ENCODE data around the gene PRKCI. TPM values are rescaled to one million over a fixed set of nuclear protein-coding genes. Genes with fewer than 3 reads are reported as not detected.

Gene PRKCI
- total RNA-seq, 1 experiment from 2014 or later, result 25.2 TPM

DNA sequence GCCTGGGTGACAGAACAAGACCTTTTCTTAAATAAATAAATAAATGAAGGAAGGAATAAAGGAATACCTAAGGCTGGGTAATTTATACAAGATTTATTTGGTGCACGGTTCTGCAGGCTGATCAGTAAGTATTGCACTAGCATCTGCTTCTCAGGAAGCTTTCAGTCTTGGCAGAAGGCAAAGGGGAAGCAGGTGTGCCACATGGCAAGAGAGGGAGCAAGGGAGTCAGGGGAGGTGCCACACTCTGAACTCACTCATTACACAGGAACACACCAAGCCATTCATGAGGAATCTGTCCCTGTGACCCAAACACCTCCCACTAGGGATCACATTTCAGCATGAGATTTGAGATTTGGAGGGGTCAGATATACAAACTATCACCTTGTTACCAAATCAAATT, 56.4 kb downstream of the PRKCI start:
- H3K36me3 ChIP-seq (ENCODE audit: control insufficient read depth in 1 of 2, insufficient read depth in 2 of 2, low read length in 2 of 2), result peaks cover 3 to 4% of the 10 kb centered on the region in 2 experiments

DNA sequence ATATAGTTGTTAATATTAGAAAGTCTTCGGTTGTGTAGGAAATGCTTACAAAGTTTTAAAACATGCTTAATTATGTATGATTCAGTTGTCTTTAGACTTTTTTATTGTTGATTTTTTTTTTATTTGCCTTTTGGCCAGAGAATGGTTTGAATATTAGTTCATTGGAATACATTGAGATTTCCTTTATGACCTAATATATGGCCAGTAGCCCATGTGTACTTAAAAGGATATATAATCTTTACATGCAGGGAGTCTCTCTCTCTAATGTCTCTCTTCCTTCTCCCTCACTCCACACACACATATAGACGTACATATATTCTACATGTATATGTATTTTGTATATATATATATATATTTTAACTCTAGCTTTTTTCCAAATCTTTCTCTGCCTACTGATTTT, 68.0 kb downstream of the PRKCI start:
- Histone ChIP-seq H3K4me1 (ENCODE audit: control insufficient read depth in 1 of 2, insufficient read depth in 2 of 2, low read length in 2 of 2) (no peaks in the 10 kb centered on the region), H3K9ac (ENCODE audit: low read length) (no peak overlapping the region), H3K36me3 (ENCODE audit: control insufficient read depth in 1 of 2, insufficient read depth in 2 of 2, low read length in 2 of 2) (peaks cover 0 to 9% of the 10 kb centered on the region in 2 experiments; a peak in 2 of 4 replicates), H3K27ac (ENCODE audit: low read depth, low read length) (no peak overlapping the region), H3K79me2 (ENCODE audit: insufficient read depth, low read length) (no peaks in the 10 kb centered on the region), H3K9me2 (ENCODE audit: insufficient read depth) (no peaks in the 10 kb centered on the region), H4K20me1 (ENCODE audit: insufficient read depth) (no peaks in the 10 kb centered on the region), H3K9me3 (ENCODE audit: control insufficient read depth in 1 of 2, insufficient read depth in 1 of 2, low read depth in 1 of 2, low read length in 2 of 2) (no peaks in the 10 kb centered on the region), H2AFZ (ENCODE audit: low read depth, low read length, poor library complexity, severe bottlenecking) (no peak overlapping the region), H3K4me3 (replicated peaks in 1 of 2; ENCODE audit: low read depth in 1 of 2, low read length in 2 of 2) (no peak overlapping the region), H3K27me3 (ENCODE audit: insufficient read depth, low read length) (no peaks in the 10 kb centered on the region), H3K4me2 (ENCODE audit: low read length) (no peak overlapping the region)
- TF ChIP-seq SRF (IDR thresholded peaks at IDR 0.05; ENCODE audit: low read depth), result no peak
- TF ChIP-seq ZFX (IDR thresholded peaks at IDR 0.05), result no peak
- TF ChIP-seq, protein P1, sequence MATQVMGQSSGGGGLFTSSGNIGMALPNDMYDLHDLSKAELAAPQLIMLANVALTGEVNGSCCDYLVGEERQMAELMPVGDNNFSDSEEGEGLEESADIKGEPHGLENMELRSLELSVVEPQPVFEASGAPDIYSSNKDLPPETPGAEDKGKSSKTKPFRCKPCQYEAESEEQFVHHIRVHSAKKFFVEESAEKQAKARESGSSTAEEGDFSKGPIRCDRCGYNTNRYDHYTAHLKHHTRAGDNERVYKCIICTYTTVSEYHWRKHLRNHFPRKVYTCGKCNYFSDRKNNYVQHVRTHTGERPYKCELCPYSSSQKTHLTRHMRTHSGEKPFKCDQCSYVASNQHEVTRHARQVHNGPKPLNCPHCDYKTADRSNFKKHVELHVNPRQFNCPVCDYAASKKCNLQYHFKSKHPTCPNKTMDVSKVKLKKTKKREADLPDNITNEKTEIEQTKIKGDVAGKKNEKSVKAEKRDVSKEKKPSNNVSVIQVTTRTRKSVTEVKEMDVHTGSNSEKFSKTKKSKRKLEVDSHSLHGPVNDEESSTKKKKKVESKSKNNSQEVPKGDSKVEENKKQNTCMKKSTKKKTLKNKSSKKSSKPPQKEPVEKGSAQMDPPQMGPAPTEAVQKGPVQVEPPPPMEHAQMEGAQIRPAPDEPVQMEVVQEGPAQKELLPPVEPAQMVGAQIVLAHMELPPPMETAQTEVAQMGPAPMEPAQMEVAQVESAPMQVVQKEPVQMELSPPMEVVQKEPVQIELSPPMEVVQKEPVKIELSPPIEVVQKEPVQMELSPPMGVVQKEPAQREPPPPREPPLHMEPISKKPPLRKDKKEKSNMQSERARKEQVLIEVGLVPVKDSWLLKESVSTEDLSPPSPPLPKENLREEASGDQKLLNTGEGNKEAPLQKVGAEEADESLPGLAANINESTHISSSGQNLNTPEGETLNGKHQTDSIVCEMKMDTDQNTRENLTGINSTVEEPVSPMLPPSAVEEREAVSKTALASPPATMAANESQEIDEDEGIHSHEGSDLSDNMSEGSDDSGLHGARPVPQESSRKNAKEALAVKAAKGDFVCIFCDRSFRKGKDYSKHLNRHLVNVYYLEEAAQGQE (IDR thresholded peaks at IDR 0.05; ENCODE audit: low read depth), result no peak
- no peak for TF ChIP-seq POLR2AphosphoS5 (IDR thresholded peaks at IDR 0.05; ENCODE audit: low read depth, low read length)
- TF ChIP-seq CEBPB (IDR thresholded peaks at IDR 0.05; ENCODE audit: low read depth), result no peak
- no peak for TF ChIP-seq JUND (IDR thresholded peaks at IDR 0.05)
- TF ChIP-seq, protein P2, sequence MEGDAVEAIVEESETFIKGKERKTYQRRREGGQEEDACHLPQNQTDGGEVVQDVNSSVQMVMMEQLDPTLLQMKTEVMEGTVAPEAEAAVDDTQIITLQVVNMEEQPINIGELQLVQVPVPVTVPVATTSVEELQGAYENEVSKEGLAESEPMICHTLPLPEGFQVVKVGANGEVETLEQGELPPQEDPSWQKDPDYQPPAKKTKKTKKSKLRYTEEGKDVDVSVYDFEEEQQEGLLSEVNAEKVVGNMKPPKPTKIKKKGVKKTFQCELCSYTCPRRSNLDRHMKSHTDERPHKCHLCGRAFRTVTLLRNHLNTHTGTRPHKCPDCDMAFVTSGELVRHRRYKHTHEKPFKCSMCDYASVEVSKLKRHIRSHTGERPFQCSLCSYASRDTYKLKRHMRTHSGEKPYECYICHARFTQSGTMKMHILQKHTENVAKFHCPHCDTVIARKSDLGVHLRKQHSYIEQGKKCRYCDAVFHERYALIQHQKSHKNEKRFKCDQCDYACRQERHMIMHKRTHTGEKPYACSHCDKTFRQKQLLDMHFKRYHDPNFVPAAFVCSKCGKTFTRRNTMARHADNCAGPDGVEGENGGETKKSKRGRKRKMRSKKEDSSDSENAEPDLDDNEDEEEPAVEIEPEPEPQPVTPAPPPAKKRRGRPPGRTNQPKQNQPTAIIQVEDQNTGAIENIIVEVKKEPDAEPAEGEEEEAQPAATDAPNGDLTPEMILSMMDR (IDR thresholded peaks at IDR 0.05 in 2 of 3, conservative IDR thresholded peaks at IDR 0.05 in 1 of 3; ENCODE audit: borderline replicate concordance in 1 of 3, insufficient read depth in 1 of 3, low read depth in 2 of 3, low read length in 2 of 3), result no peak
- TF ChIP-seq RAD21 (IDR thresholded peaks at IDR 0.05; ENCODE audit: low read depth), result no peak
- no peak for TF ChIP-seq CBX3 (IDR thresholded peaks at IDR 0.05; ENCODE audit: low read depth)
- TF ChIP-seq SP1 (IDR thresholded peaks at IDR 0.05; ENCODE audit: low read depth), result no peak
- no peak for TF ChIP-seq EZH2 (IDR thresholded peaks at IDR 0.05)
- TF ChIP-seq, protein P3, sequence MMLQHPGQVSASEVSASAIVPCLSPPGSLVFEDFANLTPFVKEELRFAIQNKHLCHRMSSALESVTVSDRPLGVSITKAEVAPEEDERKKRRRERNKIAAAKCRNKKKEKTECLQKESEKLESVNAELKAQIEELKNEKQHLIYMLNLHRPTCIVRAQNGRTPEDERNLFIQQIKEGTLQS (IDR thresholded peaks at IDR 0.05), result no peak
- RAD21 ChIA-PET (ENCODE audit: low non-redundant PET in 1 of 2, low total read pairs in 2 of 2, uncharacterized antibody in 2 of 2, unreplicated experiment in 2 of 2), result no interaction called here
- BruUV-seq (replicated peaks), result no TSS peak
- no peak for DNase-seq (ENCODE audit: low read depth, low spot score)
- CTCF ChIA-PET, result no interaction called here
- intact Hi-C loops (cut with micrococcal nuclease), result no loop called here
- ATAC-seq, result no peak
- POLR2A ChIA-PET, result no interaction called here

More for the DNA sequence above, 56.4 kb downstream of the PRKCI start:
- RAD21 ChIA-PET (ENCODE audit: low non-redundant PET in 1 of 2, low total read pairs in 2 of 2, uncharacterized antibody in 2 of 2, unreplicated experiment in 2 of 2), result no interaction called here
- Histone ChIP-seq H3K79me2 (ENCODE audit: insufficient read depth, low read length) (no peaks in the 10 kb centered on the region), H3K4me1 (ENCODE audit: control insufficient read depth in 1 of 2, insufficient read depth in 2 of 2, low read length in 2 of 2) (no peaks in the 10 kb centered on the region), H3K4me2 (ENCODE audit: low read length) (no peak overlapping the region), H4K20me1 (ENCODE audit: insufficient read depth) (no peaks in the 10 kb centered on the region), H2AFZ (ENCODE audit: low read depth, low read length, poor library complexity, severe bottlenecking) (no peak overlapping the region), H3K9ac (ENCODE audit: low read length) (no peak overlapping the region), H3K4me3 (replicated peaks in 1 of 2; ENCODE audit: low read depth in 1 of 2, low read length in 2 of 2) (no peak overlapping the region), H3K9me3 (ENCODE audit: control insufficient read depth in 1 of 2, insufficient read depth in 1 of 2, low read depth in 1 of 2, low read length in 2 of 2) (no peaks in the 10 kb centered on the region), H3K27ac (ENCODE audit: low read depth, low read length) (no peak overlapping the region), H3K9me2 (ENCODE audit: insufficient read depth) (no peaks in the 10 kb centered on the region), H3K27me3 (ENCODE audit: insufficient read depth, low read length) (no peaks in the 10 kb centered on the region)
- POLR2A ChIA-PET, result no interaction called here
- TF ChIP-seq CEBPB (IDR thresholded peaks at IDR 0.05; ENCODE audit: low read depth) (no peak), EGR1 (IDR thresholded peaks at IDR 0.05; ENCODE audit: low read depth) (no peak), SIN3A (IDR thresholded peaks at IDR 0.05; ENCODE audit: low read depth) (no peak), POLR2AphosphoS5 (IDR thresholded peaks at IDR 0.05; ENCODE audit: low read depth, low read length) (no peak), TCF7L2 (IDR thresholded peaks at IDR 0.05; ENCODE audit: borderline replicate concordance, extremely low read depth, insufficient read depth, insufficient read length) (no peak), FOSL1 (IDR thresholded peaks at IDR 0.05; ENCODE audit: low read depth) (no peak), CBX3 (IDR thresholded peaks at IDR 0.05; ENCODE audit: low read depth) (no peak)
- no peak for DNase-seq (ENCODE audit: low read depth, low spot score)
- CTCF ChIA-PET, result no interaction called here
- no peak for ATAC-seq
- BruUV-seq (replicated peaks), result no TSS peak
- intact Hi-C loops (cut with micrococcal nuclease), result no loop called here

Measured in HCT116 (cell line).